Right renal pelvis (tissue), 4 donors: ENCODE data around the gene TBPL2. TPM values are rescaled to one million over a fixed set of nuclear protein-coding genes. Genes with fewer than 3 reads are reported as not detected.
"Not testable (repeated sequence)": the region's sequence is repeated elsewhere in the genome, so short reads cannot be mapped to it uniquely, and the experiment has no call there.

Experiments
- DNase-seq, 4 donors: peaks; one replicate each; pipeline ENCODE4 v3.0.0-alpha.2; 2013; ENCODE audit warnings: low read depth in 4 of 4, low spot score in 3 of 4, missing footprints in 1 of 4
- polyA plus RNA-seq, 4 donors: library from polyadenylated mRNA; unstranded; fragments of 120-200 nt; gene quantifications; one replicate each; pipeline ENCODE4 v1.2.1, GENCODE V29; 2013; ENCODE audit not compliant: insufficient read length in 4 of 4

TBPL2 gene
- polyA plus RNA-seq, 4 donors = 0.10 TPM; not detected in 2

DNA sequence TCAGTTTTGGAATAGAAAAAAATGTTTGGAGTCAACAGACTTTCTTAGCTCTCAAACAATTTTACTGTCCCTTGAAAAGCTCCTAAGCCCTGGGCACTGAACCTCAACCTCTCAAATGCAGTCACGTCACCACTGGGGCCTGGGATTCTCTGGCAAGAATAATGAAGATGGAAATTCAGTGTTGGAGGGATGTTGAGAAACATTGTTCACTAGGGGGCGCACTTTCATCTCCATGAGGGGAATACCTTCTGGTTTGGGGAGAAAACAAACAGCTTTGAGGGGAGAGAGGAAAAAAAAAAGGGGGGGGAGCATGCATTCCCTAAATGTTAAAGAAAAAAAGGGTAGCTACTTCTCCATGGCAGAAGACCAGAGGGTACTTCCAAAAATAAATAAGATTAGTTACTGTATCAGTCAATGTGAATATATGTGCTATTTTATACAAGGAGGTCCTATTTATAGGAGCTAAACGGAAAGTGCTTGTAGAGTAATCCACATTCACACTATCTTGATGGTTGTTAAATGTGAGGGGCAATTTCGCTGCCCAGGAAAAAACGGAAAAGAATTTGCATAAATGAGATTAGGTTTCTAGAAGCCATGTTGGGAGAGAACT, 5.8 kb upstream of the TBPL2 start:
- peak; percentile 58 to 65 (median 62) for DNase-seq

GRCh38 chr14:55441286-55441685, 870 bp upstream of the TBPL2 start:
- no peak for DNase-seq

GRCh38 chr14:55438066-55438683, 2.2 kb downstream of the TBPL2 start:
- DNase-seq = peak in 1 of 4 donors; percentile 24

GRCh38 chr14:55436931-55437330, 3.5 kb downstream of the TBPL2 start:
- DNase-seq = no peak

DNA sequence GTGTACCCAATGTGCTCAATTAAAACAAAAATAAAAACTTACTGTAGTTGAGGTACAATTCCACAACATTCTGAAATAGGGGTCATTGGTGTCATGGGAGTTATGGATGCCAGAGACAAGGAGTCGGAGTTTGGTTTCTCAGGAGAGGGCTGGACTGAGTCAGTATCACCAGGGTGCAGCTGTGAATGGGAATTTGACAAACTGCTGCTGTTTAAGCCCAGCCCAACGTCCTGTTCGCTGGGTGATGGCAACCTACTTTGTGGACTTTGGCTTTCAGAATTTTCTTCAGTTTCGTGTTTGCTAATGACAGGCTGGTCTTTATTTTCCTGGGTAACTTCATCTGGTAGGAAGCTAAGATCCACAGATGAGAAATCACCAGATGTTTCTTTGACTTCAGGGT, 3.9 kb downstream of the TBPL2 start:
- no peak for DNase-seq

DNA sequence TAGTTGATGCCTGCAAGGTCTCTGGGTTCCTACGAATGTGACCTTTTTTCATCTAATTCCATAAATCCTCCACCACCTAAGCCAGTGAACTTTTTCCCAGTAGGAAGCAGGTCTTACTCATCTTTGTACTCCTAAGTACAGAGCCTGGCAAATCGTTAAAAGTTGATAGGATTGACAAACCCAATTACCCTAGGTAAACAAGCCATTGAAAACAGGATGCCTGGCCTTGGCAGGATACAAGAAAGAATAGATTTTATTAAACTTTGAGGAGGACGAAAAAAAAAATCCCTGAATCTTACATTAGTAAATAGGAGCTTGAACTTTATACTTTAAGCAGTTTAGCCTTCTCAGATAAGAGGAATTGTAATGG, 5.6 kb downstream of the TBPL2 start:
- no peak for DNase-seq

GRCh38 chr14:55433880-55434804, 6.3 kb downstream of the TBPL2 start:
- DNase-seq = no peak

GRCh38 chr14:55432628-55433027, 7.8 kb downstream of the TBPL2 start:
- DNase-seq = no peak

- no peak for DNase-seq
Observed at GRCh38 chr14:55430024-55430690, 10.3 kb downstream of the TBPL2 start.

DNA sequence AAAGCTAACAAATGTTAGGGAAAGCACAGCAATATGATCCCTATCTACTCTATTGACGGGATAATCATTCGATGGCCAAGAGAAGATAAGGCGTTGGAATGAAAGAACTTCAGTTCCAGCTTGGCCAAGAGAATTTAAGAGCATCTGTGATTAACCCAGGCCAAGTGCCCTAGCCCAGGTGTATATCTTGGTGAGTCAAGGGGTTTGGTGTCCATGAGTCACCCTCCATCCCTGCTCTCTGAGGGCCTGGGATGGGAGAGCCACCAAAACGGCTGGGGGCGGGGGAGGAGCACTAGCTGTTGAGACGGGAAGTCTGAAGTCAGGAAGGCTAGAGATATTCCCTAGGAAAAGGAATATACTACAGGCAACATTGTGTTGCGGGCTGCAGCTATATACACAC, 13.0 kb downstream of the TBPL2 start:
- DNase-seq = no peak

GRCh38 chr14:55426891-55427290, 13.5 kb downstream of the TBPL2 start:
- DNase-seq = no peak

GRCh38 chr14:55425091-55425490, 15.3 kb downstream of the TBPL2 start:
- no peak for DNase-seq

DNA sequence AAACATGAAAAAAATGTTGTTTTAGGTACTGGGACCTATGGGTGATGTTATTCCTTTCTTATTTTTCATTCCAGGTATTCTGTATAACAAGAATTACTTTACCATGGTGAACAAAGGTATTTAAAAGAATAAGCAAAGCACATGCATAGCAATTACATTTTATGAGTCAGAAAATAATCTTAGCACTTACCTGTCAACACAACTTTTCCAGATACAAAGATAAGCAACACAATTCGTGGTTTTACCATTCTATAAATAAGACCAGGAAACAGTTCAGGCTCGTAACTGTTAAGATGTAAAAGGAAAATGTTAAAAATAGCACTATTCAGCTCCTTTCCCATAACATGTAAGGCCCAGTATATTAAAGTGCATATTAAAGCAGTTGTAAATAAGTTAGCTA, 16.4 kb downstream of the TBPL2 start:
- DNase-seq = no peak

GRCh38 chr14:55422338-55422737, 18.1 kb downstream of the TBPL2 start:
- not testable (repeated sequence) for DNase-seq

DNA sequence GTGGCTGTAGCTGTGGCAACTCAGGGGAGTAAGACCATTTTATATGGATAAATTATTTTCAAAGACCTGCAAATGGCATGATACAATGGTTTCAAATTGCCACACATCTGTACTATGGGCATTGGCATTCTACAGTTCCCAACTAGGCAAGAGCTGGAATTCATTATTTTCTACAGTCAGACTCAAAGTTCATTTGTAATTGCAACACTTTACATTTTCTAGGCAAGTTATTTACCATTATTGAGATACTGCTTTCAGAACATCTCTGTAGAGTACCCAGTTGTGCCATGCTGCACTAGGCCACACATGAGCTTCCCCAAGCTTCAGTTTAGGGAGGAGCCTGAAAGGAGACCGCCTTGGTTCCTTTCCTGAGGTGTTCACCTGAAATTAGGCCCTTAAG, 20.8 kb downstream of the TBPL2 start:
- DNase-seq = no peak

DNA sequence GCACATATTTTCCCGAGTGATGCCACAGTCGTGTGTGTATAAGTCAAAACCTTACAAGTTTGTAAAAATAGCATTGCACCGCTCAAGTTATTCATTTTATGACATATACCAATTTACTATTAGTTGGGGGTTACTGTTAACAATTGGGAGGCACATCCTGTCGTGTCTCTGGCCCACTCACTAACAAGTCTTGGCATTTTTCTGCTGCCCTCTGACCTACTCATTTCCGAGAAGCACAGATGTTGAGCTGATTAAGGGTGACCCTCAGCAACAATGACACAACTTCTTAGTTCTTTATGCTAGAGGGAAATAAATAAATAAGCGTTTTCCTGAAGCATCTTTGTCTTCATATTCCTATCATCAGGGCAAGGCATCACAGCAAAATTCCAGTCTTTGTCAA, 22.0 kb downstream of the TBPL2 start:
- no peak for DNase-seq

- no peak for DNase-seq
Observed at GRCh38 chr14:55417955-55418354, 22.5 kb downstream of the TBPL2 start.

DNA sequence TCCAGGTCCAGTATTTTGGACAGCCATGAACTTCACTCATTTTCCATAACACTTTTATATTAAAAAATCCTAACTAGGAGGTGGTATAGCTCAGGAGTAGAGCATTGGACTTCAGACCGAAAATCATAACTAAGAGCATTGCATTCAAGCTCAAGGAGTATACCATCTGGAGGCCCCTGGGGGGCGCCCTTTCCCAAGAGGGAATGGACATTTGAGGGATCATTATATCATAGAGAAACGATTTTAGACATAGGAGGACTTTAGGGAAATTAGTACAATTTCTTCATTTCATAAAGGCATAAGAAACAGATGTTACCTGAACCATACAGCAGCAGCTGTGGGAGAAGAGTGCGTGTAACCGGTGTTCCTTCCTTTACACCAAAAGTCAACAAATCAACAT, 23.6 kb downstream of the TBPL2 start:
- no peak for DNase-seq

DNA sequence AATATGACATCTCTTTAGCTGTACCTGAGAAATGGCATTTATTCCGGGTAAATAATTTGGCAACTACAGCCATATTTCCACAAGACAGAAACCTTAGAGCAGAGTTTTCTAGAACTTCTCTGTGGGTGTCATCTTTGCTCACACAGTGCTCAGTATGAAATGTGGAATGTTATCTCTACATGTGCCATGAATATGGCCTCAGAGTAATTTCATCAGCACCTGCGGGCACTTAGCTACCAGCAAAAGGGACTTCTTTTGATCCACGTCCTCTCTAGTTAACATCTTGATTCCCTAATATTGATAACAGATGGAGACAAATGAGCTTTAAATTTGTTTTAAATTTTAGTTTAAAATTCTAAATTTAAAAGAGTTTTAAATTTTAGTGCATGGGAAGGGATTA, 25.9 kb downstream of the TBPL2 start:
- DNase-seq = no peak

DNA sequence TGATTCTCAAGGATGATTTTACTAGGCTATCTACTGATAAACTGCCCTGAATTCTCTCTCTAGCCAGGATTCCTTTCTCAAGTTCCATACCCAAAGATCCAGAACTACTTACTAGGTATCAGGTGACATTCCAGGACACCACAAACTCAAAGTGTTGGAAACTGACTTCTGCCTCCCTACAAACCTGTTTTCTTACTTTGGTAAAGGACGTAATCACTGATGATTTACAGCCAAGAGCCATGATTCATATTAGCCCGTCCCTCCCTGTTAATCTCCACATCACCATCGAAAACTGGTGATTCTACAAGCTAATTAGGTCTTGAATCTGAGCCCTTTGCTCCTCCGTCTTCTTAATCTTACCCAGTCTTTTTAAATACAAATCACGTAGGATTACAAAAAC, 27.7 kb downstream of the TBPL2 start:
- no peak for DNase-seq
